Body of pancreas (tissue), 4 donors: ENCODE results near the gene CARNS1.

ENCODE experiments used
- CTCF ChIP-seq, 7 experiments: fragments of 450-650 bp in 4 of 7; fragments of 200-600 bp in 3 of 7; sonication (generic) in 3 of 7; IDR thresholded peaks; one replicate each; pipeline ENCODE4 v1.5.1; 2016 to 2019; ENCODE audit warnings: antibody characterized with exemption in 7 of 7
- POLR2A ChIP-seq, 3 donors: fragments of 450-650 bp; IDR thresholded peaks; one replicate each; pipeline ENCODE4 v1.6.1; 2016; ENCODE audit warnings: antibody characterized with exemption in 3 of 3, mild to moderate bottlenecking in 2 of 3

DNA sequence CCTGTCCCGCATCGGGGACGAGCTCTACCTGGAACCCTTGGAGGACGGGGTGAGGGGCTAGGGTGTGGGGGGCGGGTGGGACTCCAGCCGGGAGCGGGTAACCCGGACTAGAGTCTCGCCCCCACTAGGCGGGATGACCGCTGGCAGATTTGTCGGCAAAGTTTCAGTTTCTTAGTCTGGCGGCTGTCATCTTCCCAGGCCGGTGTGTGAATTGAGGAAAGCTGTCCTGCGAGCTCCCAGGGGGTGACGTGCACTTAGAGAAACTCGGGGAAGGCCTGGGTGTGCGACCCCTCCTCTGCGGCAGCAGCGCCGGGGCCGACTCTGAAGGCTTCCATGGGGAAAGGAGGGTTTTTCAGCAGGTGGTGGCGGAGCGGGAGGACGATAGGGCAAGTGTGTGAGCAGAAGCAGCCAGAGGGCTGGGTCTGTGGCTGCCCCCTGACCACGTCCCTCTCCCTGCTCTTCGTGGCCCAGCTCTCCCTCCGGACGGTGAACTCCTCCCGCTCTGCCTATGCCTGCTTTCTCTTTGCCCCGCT, 23.2 kb upstream of the CARNS1 start:
- no peak for TF ChIP-seq CTCF (IDR thresholded peaks at IDR 0.05)
- TF ChIP-seq POLR2A (IDR thresholded peaks at IDR 0.05) = no peak
